Mesenchymal stem cell (in vitro differentiated cells and primary cell): ENCODE data around the gene TFG.

Experiments used
- DNase-seq: peaks from one replicate; pipeline ENCODE4 v3.0.0-alpha.2; 2013
- H2AFZ ChIP-seq: one replicate; pipeline ENCODE4 v1.6.1; 2013; ENCODE audit warnings: low read depth, mild to moderate bottlenecking, control low read depth, inconsistent platforms, low read length, moderate library complexity
- H2AK5ac ChIP-seq: 2 replicates; pipeline ENCODE4 v1.6.1; 2013; ENCODE audit warnings: low read length, moderate library complexity, mild to moderate bottlenecking, inconsistent platforms; ENCODE audit not compliant: severe bottlenecking
- H2BK120ac ChIP-seq: one replicate; pipeline ENCODE4 v1.6.1; 2013; ENCODE audit warnings: low read depth, mild to moderate bottlenecking, inconsistent platforms, low read length, moderate library complexity
- H2BK12ac ChIP-seq, 2 experiments: one replicate each; pipeline ENCODE4 v1.6.1; 2013; ENCODE audit warnings: inconsistent platforms in 2 of 2, low read length in 2 of 2, mild to moderate bottlenecking in 2 of 2, moderate library complexity in 2 of 2, control low read depth in 1 of 2
- H2BK15ac ChIP-seq: one replicate; pipeline ENCODE4 v1.6.1; 2013; ENCODE audit warnings: mild to moderate bottlenecking, low read depth, inconsistent platforms; ENCODE audit not compliant: poor library complexity, severe bottlenecking
- H2BK5ac ChIP-seq: 2 replicates; pipeline ENCODE4 v1.6.1; 2013; ENCODE audit warnings: low read depth, mild to moderate bottlenecking, low read length, control low read depth, inconsistent platforms; ENCODE audit not compliant: poor library complexity, severe bottlenecking
- H3K14ac ChIP-seq, 2 experiments: one replicate each; pipeline ENCODE4 v1.6.1; 2013; ENCODE audit warnings: inconsistent platforms in 2 of 2, low read length in 2 of 2, control low read depth in 1 of 2, mild to moderate bottlenecking in 1 of 2, moderate library complexity in 1 of 2
- H3K18ac ChIP-seq, 2 experiments: one replicate each; pipeline ENCODE4 v1.6.1; 2013; ENCODE audit warnings: inconsistent platforms in 2 of 2, low read length in 2 of 2, control low read depth in 1 of 2, low read depth in 1 of 2, mild to moderate bottlenecking in 1 of 2
- H3K23ac ChIP-seq, 2 experiments: one replicate each; pipeline ENCODE4 v1.6.1; 2013; ENCODE audit warnings: inconsistent platforms in 2 of 2, low read length in 2 of 2, mild to moderate bottlenecking in 2 of 2, moderate library complexity in 2 of 2, control low read depth in 1 of 2
- H3K27ac ChIP-seq: 2 replicates; pipeline ENCODE4 v1.5.1; 2013; ENCODE audit warnings: mild to moderate bottlenecking, moderate library complexity, low read length, control low read depth, inconsistent platforms; ENCODE audit not compliant: poor library complexity, severe bottlenecking
- H3K27me3 ChIP-seq, 2 experiments: 2 replicates each; pipeline versions ENCODE4 v1.6.1 to v1.7.0; 2013; ENCODE audit warnings: low read length in 2 of 2, mild to moderate bottlenecking in 2 of 2, moderate library complexity in 2 of 2, control low read depth in 1 of 2, inconsistent platforms in 1 of 2; ENCODE audit not compliant: control insufficient read depth in 1 of 2, insufficient read depth in 1 of 2
- H3K36me3 ChIP-seq, 2 experiments: 2 replicates each; pipeline versions ENCODE4 v1.6.1 to v1.7.0; 2013; ENCODE audit warnings: low read length in 2 of 2, control low read depth in 1 of 2, inconsistent platforms in 1 of 2, low read depth in 1 of 2, mild to moderate bottlenecking in 1 of 2; ENCODE audit not compliant: insufficient read depth in 2 of 2, control insufficient read depth in 1 of 2
- H3K4ac ChIP-seq, 2 experiments: one replicate each; pipeline ENCODE4 v1.6.1; 2013; ENCODE audit warnings: inconsistent platforms in 2 of 2, low read length in 2 of 2, mild to moderate bottlenecking in 2 of 2, moderate library complexity in 2 of 2, control low read depth in 1 of 2, low read depth in 1 of 2
- H3K4me1 ChIP-seq: 2 replicates; pipeline ENCODE4 v1.6.1; 2013; ENCODE audit warnings: low read depth, low read length, control low read depth; ENCODE audit not compliant: control insufficient read depth, insufficient read depth
- H3K4me2 ChIP-seq: 2 replicates; pipeline ENCODE4 v1.6.1; 2013; ENCODE audit warnings: low read length, mild to moderate bottlenecking, inconsistent platforms; ENCODE audit not compliant: poor library complexity, severe bottlenecking
- H3K4me3 ChIP-seq, 2 experiments: 2 replicates each; pipeline versions ENCODE4 v1.5.1 to v1.7.0; 2013; ENCODE audit warnings: low read length in 2 of 2, mild to moderate bottlenecking in 2 of 2, control low read depth in 1 of 2, low read depth in 1 of 2; ENCODE audit not compliant: insufficient read depth in 1 of 2
- H3K79me1 ChIP-seq: replicated peaks from 2 replicates; pipeline ENCODE4 v1.6.1; 2013; ENCODE audit warnings: mild to moderate bottlenecking, control low read depth, low read length, inconsistent platforms; ENCODE audit not compliant: poor library complexity, severe bottlenecking
- H3K9ac ChIP-seq: 2 replicates; pipeline ENCODE4 v1.7.0; 2013; ENCODE audit warnings: mild to moderate bottlenecking, low read length, moderate library complexity
- H3K9me3 ChIP-seq: 2 replicates; pipeline ENCODE4 v1.7.0; 2013; ENCODE audit warnings: mild to moderate bottlenecking, low read length; ENCODE audit not compliant: control insufficient read depth
- H4K8ac ChIP-seq: one replicate; pipeline ENCODE4 v1.6.1; 2013; ENCODE audit warnings: inconsistent platforms, mild to moderate bottlenecking, low read length, moderate library complexity
- H4K91ac ChIP-seq: one replicate; pipeline ENCODE4 v1.6.1; 2013; ENCODE audit warnings: mild to moderate bottlenecking, low read length, inconsistent platforms
- WGBS: methylation state at CpG from one replicate; pipeline ENCODE4 v1.1.7; 2013; ENCODE audit warnings: mixed read lengths; 5-methylcytosine and 5-hydroxymethylcytosine counted together

Gene TFG

DNA sequence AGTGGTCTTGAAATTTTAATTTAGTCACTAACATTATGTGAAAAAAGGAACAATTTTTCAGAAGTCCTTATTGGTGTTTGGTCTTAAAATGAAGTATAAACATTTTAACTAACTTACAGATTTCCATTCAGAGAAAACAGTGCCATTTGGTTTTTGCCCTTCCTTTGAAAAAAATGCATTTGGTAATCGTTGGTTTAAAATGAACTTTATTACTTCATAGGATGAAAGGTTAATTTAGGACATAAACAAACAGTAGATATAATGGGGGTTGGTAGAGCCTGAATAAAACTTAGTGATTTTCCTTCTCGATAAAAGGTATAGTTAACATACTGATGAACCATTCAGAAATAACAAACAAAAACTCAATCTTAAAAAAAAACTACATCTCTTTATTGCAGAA is 39.7 kb downstream of the TFG start:
- WGBS, result 100% methylated on average over 1 of the region's 2 CpGs
- Histone ChIP-seq H2BK15ac (no peak overlapping the region), H3K18ac (no peak overlapping the region), H3K23ac (no peak overlapping the region), H2BK5ac (no peak overlapping the region), H2AK5ac (no peak overlapping the region), H3K4me2 (no peak overlapping the region), H3K79me1 (peaks cover 13% of the 10 kb centered on the region), H3K4me3 (no peak overlapping the region), H3K4me1 (peaks cover 3% of the 10 kb centered on the region), H3K36me3 (peaks cover 9 to 100% of the 10 kb centered on the region in 2 experiments), H4K8ac (no peak overlapping the region), H3K27ac (no peak overlapping the region), H2AFZ (no peak overlapping the region), H2BK120ac (no peak overlapping the region), H3K9me3 (no peaks in the 10 kb centered on the region), H3K9ac (no peak overlapping the region), H2BK12ac (no peak overlapping the region), H4K91ac (no peak overlapping the region), H3K27me3 (no peaks in the 10 kb centered on the region), H3K14ac (no peak overlapping the region), H3K4ac (no peak overlapping the region)
- DNase-seq, result no peak

DNA sequence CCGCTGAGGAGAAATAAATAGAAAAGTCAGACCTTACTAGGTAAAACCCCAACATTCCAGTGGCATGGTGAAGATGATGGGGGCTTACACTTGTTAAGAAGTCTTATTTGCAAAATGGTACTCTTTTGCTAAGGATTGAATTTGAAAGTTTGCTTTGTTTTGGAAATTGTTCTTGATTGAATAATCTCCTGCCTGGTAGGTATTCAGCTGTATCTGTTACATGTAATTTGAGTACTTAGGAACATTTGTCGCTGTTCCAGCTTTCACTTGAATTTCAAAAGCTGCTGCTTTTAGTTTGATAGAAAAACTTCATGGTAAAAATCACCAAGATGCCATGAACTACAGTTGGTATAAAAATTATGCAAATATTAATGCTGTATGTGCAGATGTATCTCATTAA is 44.6 kb downstream of the TFG start:
- Histone ChIP-seq H3K4me2 (no peak overlapping the region), H3K23ac (no peak overlapping the region), H3K4ac (no peak overlapping the region), H2AK5ac (no peak overlapping the region), H3K36me3 (peaks cover 0 to 88% of the 10 kb centered on the region in 2 experiments), H2BK120ac (no peak overlapping the region), H3K79me1 (peaks cover 5% of the 10 kb centered on the region), H2BK12ac (no peak overlapping the region), H4K8ac (no peak overlapping the region), H2BK5ac (no peak overlapping the region), H3K27me3 (no peaks in the 10 kb centered on the region), H3K18ac (no peak overlapping the region), H2AFZ (no peak overlapping the region), H3K4me3 (no peak overlapping the region), H3K14ac (no peak overlapping the region), H3K27ac (no peak overlapping the region), H3K9me3 (no peaks in the 10 kb centered on the region), H3K4me1 (no peaks in the 10 kb centered on the region), H2BK15ac (no peak overlapping the region), H3K9ac (no peak overlapping the region), H4K91ac (no peak overlapping the region)
- no peak for DNase-seq
- 79% methylated on average over 2 of the region's 2 CpGs for WGBS

DNA sequence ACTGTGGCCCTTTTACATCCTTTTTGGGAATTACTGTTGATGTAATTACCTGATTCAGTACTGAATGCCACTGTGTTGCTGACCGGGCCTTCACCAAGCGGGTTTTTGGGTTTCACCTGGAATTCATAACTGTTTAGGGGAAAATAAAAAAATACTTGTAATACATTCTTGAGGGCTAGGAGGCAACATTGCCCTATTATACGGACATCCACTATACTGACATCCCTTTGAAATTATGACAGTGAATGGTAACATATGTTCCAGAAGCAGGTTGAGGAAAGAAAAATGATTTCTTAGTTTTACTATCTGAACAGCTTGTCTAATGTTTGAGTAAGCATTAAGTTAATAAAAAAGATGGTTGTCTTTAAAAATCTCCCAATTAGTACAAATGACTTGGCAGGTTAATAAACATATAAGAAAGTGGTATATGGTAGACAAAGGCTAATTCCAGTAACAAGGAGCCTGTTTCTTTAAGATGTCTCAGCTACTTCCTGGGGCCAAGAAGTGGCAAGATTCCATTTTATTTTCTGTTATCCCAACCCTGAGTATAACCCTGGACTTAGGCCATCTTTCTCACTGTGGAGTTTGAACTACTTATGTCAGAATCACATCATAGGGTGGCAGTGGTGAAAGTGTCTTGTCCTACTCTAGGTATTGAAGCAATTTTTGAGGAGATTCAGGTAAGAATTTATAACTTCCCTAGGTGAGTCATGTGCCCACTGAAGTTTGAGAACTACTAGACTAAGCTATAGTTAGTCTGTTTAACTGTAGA is 45.5 kb downstream of the TFG start:
- H3K4me3 ChIP-seq, result no peak overlapping the region
- WGBS, result no CpG with 5 or more reads among the region's 3 CpGs
- H2BK5ac ChIP-seq, result no peak overlapping the region
- no peak for DNase-seq
- no peak overlapping the region for H2AK5ac ChIP-seq
- no peaks in the 10 kb centered on the region for H3K27me3 ChIP-seq
- H2BK15ac ChIP-seq, result no peak overlapping the region
- no peaks in the 10 kb centered on the region for H3K4me1 ChIP-seq
- H4K91ac ChIP-seq, result no peak overlapping the region
- no peak overlapping the region for H3K4ac ChIP-seq
- no peak overlapping the region for H3K4me2 ChIP-seq
- no peak overlapping the region for H3K18ac ChIP-seq
- no peak overlapping the region for H3K9ac ChIP-seq
- no peaks in the 10 kb centered on the region for H3K9me3 ChIP-seq
- peaks cover 5% of the 10 kb centered on the region for H3K79me1 ChIP-seq
- no peak overlapping the region for H4K8ac ChIP-seq
- H3K36me3 ChIP-seq, result peaks cover 0 to 88% of the 10 kb centered on the region in 2 experiments
- no peak overlapping the region for H3K23ac ChIP-seq
- no peak overlapping the region for H3K27ac ChIP-seq
- H2AFZ ChIP-seq, result no peak overlapping the region
- H2BK12ac ChIP-seq, result no peak overlapping the region
- H3K14ac ChIP-seq, result no peak overlapping the region
- H2BK120ac ChIP-seq, result no peak overlapping the region

DNA sequence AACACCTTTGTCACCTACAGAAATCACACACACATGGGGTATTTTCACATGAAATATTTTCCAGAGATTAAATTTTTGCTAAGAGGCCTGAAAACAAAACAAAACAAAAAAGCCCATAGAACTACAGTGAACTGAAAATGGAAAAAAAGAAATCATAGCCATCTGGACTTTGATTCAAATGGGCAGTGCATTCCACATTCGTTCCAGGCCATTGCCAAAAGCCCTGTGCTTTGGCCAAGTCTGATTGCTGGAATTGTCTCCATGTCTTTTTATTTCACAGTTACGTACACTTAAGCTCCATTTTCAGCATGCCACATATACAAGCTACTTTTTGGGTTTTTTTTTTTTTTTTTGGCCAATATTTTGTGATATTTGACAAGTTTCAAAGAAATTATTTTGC is 47.1 kb downstream of the TFG start:
- Histone ChIP-seq H2AFZ (no peak overlapping the region), H3K4me2 (no peak overlapping the region), H3K36me3 (peaks cover 0 to 88% of the 10 kb centered on the region in 2 experiments), H3K9me3 (no peaks in the 10 kb centered on the region), H3K23ac (no peak overlapping the region), H2BK15ac (no peak overlapping the region), H3K79me1 (peaks cover 2% of the 10 kb centered on the region), H3K4me3 (no peak overlapping the region), H2BK120ac (no peak overlapping the region), H3K14ac (no peak overlapping the region), H3K4ac (no peak overlapping the region), H2BK12ac (no peak overlapping the region), H3K9ac (no peak overlapping the region), H4K91ac (no peak overlapping the region), H2AK5ac (no peak overlapping the region), H3K27ac (no peak overlapping the region), H3K18ac (no peak overlapping the region), H4K8ac (no peak overlapping the region), H3K27me3 (no peaks in the 10 kb centered on the region), H3K4me1 (no peaks in the 10 kb centered on the region), H2BK5ac (no peak overlapping the region)
- 100% methylated on average over 1 of the region's 2 CpGs for WGBS
- DNase-seq, result no peak
